Mesendoderm (in vitro differentiated cells): Measurements from ENCODE around the gene GNG14.

Experiments
- DNase-seq: peaks from one replicate; pipeline ENCODE4 v3.0.0; 2013
- H2AK5ac ChIP-seq: 2 replicates; pipeline ENCODE4 v1.6.1; 2013; ENCODE audit warnings: low read length, inconsistent platforms
- H2BK120ac ChIP-seq: 2 replicates; pipeline ENCODE4 v1.6.1; 2013; ENCODE audit warnings: low read depth, mild to moderate bottlenecking, low read length, moderate library complexity, mixed read lengths
- H2BK15ac ChIP-seq: replicated peaks from 2 replicates; pipeline ENCODE4 v1.6.1; 2013; ENCODE audit warnings: low read depth, mild to moderate bottlenecking, moderate library complexity
- H2BK5ac ChIP-seq: 2 replicates; pipeline ENCODE4 v1.6.1; 2013; ENCODE audit warnings: low read length, inconsistent platforms
- H3K18ac ChIP-seq: 2 replicates; pipeline ENCODE4 v1.6.1; 2013; ENCODE audit warnings: mild to moderate bottlenecking, low read length, mixed read lengths
- H3K23ac ChIP-seq: one replicate; pipeline ENCODE4 v1.6.1; 2013; ENCODE audit warnings: low read length
- H3K27ac ChIP-seq: 2 replicates; pipeline ENCODE4 v1.5.1; 2013; ENCODE audit warnings: low read depth, mild to moderate bottlenecking, inconsistent platforms, low read length, moderate library complexity
- H3K27me3 ChIP-seq: 2 replicates; pipeline ENCODE4 v1.6.1; 2013; ENCODE audit warnings: low read length, control low read depth, mild to moderate bottlenecking, inconsistent platforms; ENCODE audit not compliant: insufficient read depth, poor library complexity
- H3K36me3 ChIP-seq: 2 replicates; pipeline ENCODE4 v1.6.1; 2013; ENCODE audit warnings: low read length, inconsistent platforms; ENCODE audit not compliant: control insufficient read depth, insufficient read depth
- H3K4ac ChIP-seq: one replicate; pipeline ENCODE4 v1.6.1; 2013; ENCODE audit warnings: low read depth, mild to moderate bottlenecking, low read length, moderate library complexity
- H3K4me1 ChIP-seq: 2 replicates; pipeline ENCODE4 v1.6.1; 2013; ENCODE audit warnings: low read depth, low read length, inconsistent platforms; ENCODE audit not compliant: control insufficient read depth
- H3K4me2 ChIP-seq: 2 replicates; pipeline ENCODE4 v1.6.1; 2013; ENCODE audit warnings: low read length
- H3K4me3 ChIP-seq: 2 replicates; pipeline ENCODE4 v1.5.1; 2013; ENCODE audit warnings: mild to moderate bottlenecking, low read length
- H3K56ac ChIP-seq: one replicate; pipeline ENCODE4 v1.6.1; 2013; ENCODE audit warnings: low read length
- H3K79me1 ChIP-seq: 2 replicates; pipeline ENCODE4 v1.6.1; 2013; ENCODE audit warnings: low read length, inconsistent platforms
- H3K79me2 ChIP-seq: 2 replicates; pipeline ENCODE4 v1.6.1; 2013; ENCODE audit warnings: mild to moderate bottlenecking, low read length; ENCODE audit not compliant: control insufficient read depth, insufficient read depth
- H3K9ac ChIP-seq: 2 replicates; pipeline ENCODE4 v1.6.1; 2013; ENCODE audit warnings: low read length, inconsistent platforms
- H4K5ac ChIP-seq: one replicate; pipeline ENCODE4 v1.6.1; 2013; ENCODE audit warnings: low read length
- H4K8ac ChIP-seq: one replicate; pipeline ENCODE4 v1.6.1; 2013; ENCODE audit warnings: low read depth, mild to moderate bottlenecking, control low read depth, low read length, moderate library complexity
- WGBS: extraction: QIAGEN DNeasy Blood & Tissue Kit; methylation state at CpG from one replicate; pipeline ENCODE4 v1.1.7; 2013; ENCODE audit warnings: low lambda C conversion rate, missing lambda C conversion rate; ENCODE audit not compliant: insufficient coverage; ENCODE audit errors: extremely low coverage; 5-methylcytosine and 5-hydroxymethylcytosine counted together

GNG14 gene

GRCh38 chr19:12715102-12715501 lies 27.3 kb downstream of the GNG14 start:
- Histone ChIP-seq H4K5ac (no peak overlapping the region), H2AK5ac (no peak overlapping the region), H3K4me3 (no peak overlapping the region), H3K23ac (no peak overlapping the region), H2BK120ac (no peak overlapping the region), H2BK5ac (no peak overlapping the region), H3K4ac (no peak overlapping the region), H3K9ac (no peak overlapping the region), H3K56ac (no peak overlapping the region), H3K27me3 (no peaks in the 10 kb centered on the region), H3K4me2 (no peak overlapping the region), H3K4me1 (no peaks in the 10 kb centered on the region), H3K18ac (no peak overlapping the region), H4K8ac (no peak overlapping the region), H3K79me1 (peaks cover 18% of the 10 kb centered on the region), H3K79me2 (peaks cover 18% of the 10 kb centered on the region), H3K36me3 (peaks cover 22% of the 10 kb centered on the region), H2BK15ac (no peak overlapping the region), H3K27ac (no peak overlapping the region)
- DNase-seq, result no peak
- WGBS, result no CpG with 5 or more reads among the region's 15 CpGs

GRCh38 chr19:12715929-12716328 lies 28.1 kb downstream of the GNG14 start:
- peaks cover 18% of the 10 kb centered on the region for H3K79me1 ChIP-seq

GRCh38 chr19:12720296-12720695 lies 32.5 kb downstream of the GNG14 start:
- no peak overlapping the region for H3K27ac ChIP-seq
- peaks cover 14% of the 10 kb centered on the region for H3K79me1 ChIP-seq
- DNase-seq, result no peak
- H3K27me3 ChIP-seq, result no peaks in the 10 kb centered on the region
- H2BK15ac ChIP-seq, result no peak overlapping the region
- H3K79me2 ChIP-seq, result peaks cover 48% of the 10 kb centered on the region
- no peak overlapping the region for H2BK5ac ChIP-seq
- peak overlapping the region; percentile 75 for H3K4me2 ChIP-seq
- no peak overlapping the region for H4K5ac ChIP-seq
- H3K4me1 ChIP-seq, result no peaks in the 10 kb centered on the region
- no peak overlapping the region for H3K23ac ChIP-seq
- WGBS, result no CpG with 5 or more reads among the region's 10 CpGs
- peaks cover 6% of the 10 kb centered on the region for H3K36me3 ChIP-seq
- peak overlapping the region; percentile 99 for H3K9ac ChIP-seq
- peak overlapping the region; percentile 96 for H3K56ac ChIP-seq
- no peak overlapping the region for H3K18ac ChIP-seq
- H2AK5ac ChIP-seq, result no peak overlapping the region
- no peak overlapping the region for H2BK120ac ChIP-seq
- H3K4ac ChIP-seq, result no peak overlapping the region
- H3K4me3 ChIP-seq, result no peak overlapping the region
- H4K8ac ChIP-seq, result no peak overlapping the region

More at GRCh38 chr19:12715929-12716328, 28.1 kb downstream of the GNG14 start:
- no peak for DNase-seq
- no peak overlapping the region for H4K5ac ChIP-seq
- no peak overlapping the region for H3K9ac ChIP-seq
- no peak overlapping the region for H3K18ac ChIP-seq
- no peaks in the 10 kb centered on the region for H3K4me1 ChIP-seq
- H3K36me3 ChIP-seq, result peaks cover 19% of the 10 kb centered on the region
- no peak overlapping the region for H3K27ac ChIP-seq
- no peak overlapping the region for H2AK5ac ChIP-seq
- H3K56ac ChIP-seq, result no peak overlapping the region
- H3K79me2 ChIP-seq, result peaks cover 27% of the 10 kb centered on the region
- no peaks in the 10 kb centered on the region for H3K27me3 ChIP-seq
- no peak overlapping the region for H3K4me2 ChIP-seq
- H3K23ac ChIP-seq, result no peak overlapping the region
- H3K4ac ChIP-seq, result no peak overlapping the region
- no CpG with 5 or more reads among the region's 3 CpGs for whole genome bisulfite sequencing
- no peak overlapping the region for H2BK15ac ChIP-seq
- H2BK120ac ChIP-seq, result no peak overlapping the region
- no peak overlapping the region for H4K8ac ChIP-seq
- H2BK5ac ChIP-seq, result no peak overlapping the region
- H3K4me3 ChIP-seq, result no peak overlapping the region

- Histone ChIP-seq H3K56ac (peak overlapping the region; percentile 96), H2BK5ac (no peak overlapping the region), H3K27me3 (no peaks in the 10 kb centered on the region), H3K79me2 (peaks cover 46% of the 10 kb centered on the region), H3K18ac (peak overlapping the region; percentile 98), H4K8ac (no peak overlapping the region), H2BK15ac (no peak overlapping the region), H2BK120ac (no peak overlapping the region), H3K79me1 (peaks cover 13% of the 10 kb centered on the region), H3K4me3 (peak overlapping the region; percentile 92), H3K36me3 (peaks cover 6% of the 10 kb centered on the region), H3K23ac (peak overlapping the region; percentile 81), H2AK5ac (peak overlapping the region; percentile 93), H3K9ac (peak overlapping the region; percentile 99), H4K5ac (no peak overlapping the region), H3K4ac (no peak overlapping the region), H3K4me2 (peak overlapping the region; percentile 75), H3K27ac (peak overlapping the region; percentile 95), H3K4me1 (no peaks in the 10 kb centered on the region)
- WGBS, result no CpG with 5 or more reads among the region's 59 CpGs
- DNase-seq, result no peak
Measured at GRCh38 chr19:12720851-12721655, 33.3 kb downstream of the GNG14 start.

- Histone ChIP-seq H2BK15ac (no peak overlapping the region), H4K8ac (no peak overlapping the region), H3K27ac (peak overlapping the region; percentile 95), H2AK5ac (peak overlapping the region; percentile 93), H3K79me1 (peaks cover 8% of the 10 kb centered on the region), H3K27me3 (no peaks in the 10 kb centered on the region), H3K4me1 (no peaks in the 10 kb centered on the region), H2BK120ac (peak overlapping the region; percentile 20), H3K4me2 (peak overlapping the region; percentile 75), H4K5ac (no peak overlapping the region), H3K79me2 (peaks cover 44% of the 10 kb centered on the region), H3K9ac (peak overlapping the region; percentile 99), H3K23ac (peak overlapping the region; percentile 80), H3K56ac (peak overlapping the region; percentile 96), H3K18ac (peak overlapping the region; percentile 98), H3K4me3 (peak overlapping the region; percentile 92), H2BK5ac (no peak overlapping the region), H3K4ac (peak overlapping the region; percentile 100), H3K36me3 (peaks cover 6% of the 10 kb centered on the region)
- DNase-seq, result peak; percentile 90
- WGBS, result no CpG with 5 or more reads among the region's 65 CpGs
Measured at GRCh38 chr19:12721656-12722565, 34.1 kb downstream of the GNG14 start.
